ENCODE measurements around the gene EHMT1.

- TF ChIP-seq, protein P1, sequence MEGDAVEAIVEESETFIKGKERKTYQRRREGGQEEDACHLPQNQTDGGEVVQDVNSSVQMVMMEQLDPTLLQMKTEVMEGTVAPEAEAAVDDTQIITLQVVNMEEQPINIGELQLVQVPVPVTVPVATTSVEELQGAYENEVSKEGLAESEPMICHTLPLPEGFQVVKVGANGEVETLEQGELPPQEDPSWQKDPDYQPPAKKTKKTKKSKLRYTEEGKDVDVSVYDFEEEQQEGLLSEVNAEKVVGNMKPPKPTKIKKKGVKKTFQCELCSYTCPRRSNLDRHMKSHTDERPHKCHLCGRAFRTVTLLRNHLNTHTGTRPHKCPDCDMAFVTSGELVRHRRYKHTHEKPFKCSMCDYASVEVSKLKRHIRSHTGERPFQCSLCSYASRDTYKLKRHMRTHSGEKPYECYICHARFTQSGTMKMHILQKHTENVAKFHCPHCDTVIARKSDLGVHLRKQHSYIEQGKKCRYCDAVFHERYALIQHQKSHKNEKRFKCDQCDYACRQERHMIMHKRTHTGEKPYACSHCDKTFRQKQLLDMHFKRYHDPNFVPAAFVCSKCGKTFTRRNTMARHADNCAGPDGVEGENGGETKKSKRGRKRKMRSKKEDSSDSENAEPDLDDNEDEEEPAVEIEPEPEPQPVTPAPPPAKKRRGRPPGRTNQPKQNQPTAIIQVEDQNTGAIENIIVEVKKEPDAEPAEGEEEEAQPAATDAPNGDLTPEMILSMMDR (IDR thresholded peaks at IDR 0.05; ENCODE audit: insufficient read depth, low read length, poor library complexity, severe bottlenecking) = no peak
- TF ChIP-seq EZH2phosphoT487 (conservative IDR thresholded peaks at IDR 0.05; ENCODE audit: low read length) = no peak
These were observed 165.2 kb downstream of the EHMT1 start for GRCh38 chr9:137784046-137784445.

Measured in SU-DHL-6 (cell line).